Neural cell (in vitro differentiated cells): ENCODE results near the gene TPM2.

ENCODE experiments used
- EP300 ChIP-seq: fragments of 450-650 bp; conservative IDR thresholded peaks from 2 replicates; pipeline ENCODE4 v1.6.1; 2014; ENCODE audit warnings: antibody characterized with exemption, mild to moderate bottlenecking, moderate library complexity; ENCODE audit not compliant: poor library complexity, severe bottlenecking
- TF ChIP-seq, protein P1 (sequence below): fragments of 450-650 bp; IDR thresholded peaks from 2 replicates; pipeline ENCODE4 v1.5.1; 2014; ENCODE audit warnings: antibody characterized with exemption, mild to moderate bottlenecking, moderate library complexity; ENCODE audit not compliant: poor library complexity, severe bottlenecking

DNA sequence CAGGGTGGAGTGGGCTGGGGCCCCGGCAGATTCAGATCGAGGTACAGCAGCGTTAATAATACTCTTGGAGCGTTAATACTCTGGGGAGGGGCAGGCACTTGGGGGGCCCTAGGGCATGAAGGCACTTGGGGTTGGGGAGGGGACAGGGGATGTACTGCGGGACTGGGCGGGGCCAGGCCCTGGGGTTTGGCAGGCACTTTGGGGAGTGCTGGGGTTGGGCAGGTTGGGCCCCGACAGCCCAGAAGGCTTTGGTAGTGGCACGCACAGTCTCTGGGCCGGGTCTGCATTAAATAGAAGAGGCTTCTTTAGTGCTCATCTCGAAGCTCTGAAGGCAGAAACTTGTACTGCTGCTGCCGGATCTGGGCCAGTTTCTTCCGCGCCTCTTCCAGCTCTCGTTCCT is 7.8 kb upstream of the TPM2 start:
- no peak for TF ChIP-seq EP300
- TF ChIP-seq, protein P1, sequence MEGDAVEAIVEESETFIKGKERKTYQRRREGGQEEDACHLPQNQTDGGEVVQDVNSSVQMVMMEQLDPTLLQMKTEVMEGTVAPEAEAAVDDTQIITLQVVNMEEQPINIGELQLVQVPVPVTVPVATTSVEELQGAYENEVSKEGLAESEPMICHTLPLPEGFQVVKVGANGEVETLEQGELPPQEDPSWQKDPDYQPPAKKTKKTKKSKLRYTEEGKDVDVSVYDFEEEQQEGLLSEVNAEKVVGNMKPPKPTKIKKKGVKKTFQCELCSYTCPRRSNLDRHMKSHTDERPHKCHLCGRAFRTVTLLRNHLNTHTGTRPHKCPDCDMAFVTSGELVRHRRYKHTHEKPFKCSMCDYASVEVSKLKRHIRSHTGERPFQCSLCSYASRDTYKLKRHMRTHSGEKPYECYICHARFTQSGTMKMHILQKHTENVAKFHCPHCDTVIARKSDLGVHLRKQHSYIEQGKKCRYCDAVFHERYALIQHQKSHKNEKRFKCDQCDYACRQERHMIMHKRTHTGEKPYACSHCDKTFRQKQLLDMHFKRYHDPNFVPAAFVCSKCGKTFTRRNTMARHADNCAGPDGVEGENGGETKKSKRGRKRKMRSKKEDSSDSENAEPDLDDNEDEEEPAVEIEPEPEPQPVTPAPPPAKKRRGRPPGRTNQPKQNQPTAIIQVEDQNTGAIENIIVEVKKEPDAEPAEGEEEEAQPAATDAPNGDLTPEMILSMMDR, result no peak
